ENCODE results near the gene WLS.

Gene WLS

GRCh38 chr1:68111519-68112436, 120.5 kb downstream of the WLS start:
- TF ChIP-seq ZNF274 (IDR thresholded peaks at IDR 0.05; ENCODE audit: low read depth, low read length) = no peak
- no peak overlapping the region for H3K4me3 ChIP-seq (ENCODE audit: low read length)

- H3K4me3 ChIP-seq (ENCODE audit: low read length) = no peak overlapping the region
- TF ChIP-seq ZNF274 (IDR thresholded peaks at IDR 0.05; ENCODE audit: low read depth, low read length) = no peak
Measured at GRCh38 chr1:68107771-68108170, 124.6 kb downstream of the WLS start.

GRCh38 chr1:68103884-68104554, 128.3 kb downstream of the WLS start:
- TF ChIP-seq ZNF274 (IDR thresholded peaks at IDR 0.05; ENCODE audit: low read depth, low read length) = no peak
- no peak overlapping the region for H3K4me3 ChIP-seq (ENCODE audit: low read length)

- TF ChIP-seq ZNF274 (IDR thresholded peaks at IDR 0.05; ENCODE audit: low read depth, low read length) = no peak
- no peak overlapping the region for H3K4me3 ChIP-seq (ENCODE audit: low read length)
Measured at GRCh38 chr1:68103011-68103545, 129.2 kb downstream of the WLS start.

- no peak for TF ChIP-seq ZNF274 (IDR thresholded peaks at IDR 0.05; ENCODE audit: low read depth, low read length)
Measured at GRCh38 chr1:68101829-68102228, 130.5 kb downstream of the WLS start.

GRCh38 chr1:68100571-68100970, 131.8 kb downstream of the WLS start:
- no peak for TF ChIP-seq ZNF274 (IDR thresholded peaks at IDR 0.05; ENCODE audit: low read depth, low read length)
- H3K4me3 ChIP-seq (ENCODE audit: low read length) = no peak overlapping the region

More at GRCh38 chr1:68101829-68102228, 130.5 kb downstream of the WLS start:
- no peak overlapping the region for H3K4me3 ChIP-seq (ENCODE audit: low read length)

GRCh38 chr1:68093737-68094136, 138.6 kb downstream of the WLS start:
- no peak overlapping the region for H3K4me3 ChIP-seq (ENCODE audit: low read length)
- TF ChIP-seq ZNF274 (IDR thresholded peaks at IDR 0.05; ENCODE audit: low read depth, low read length) = no peak

- no peak for TF ChIP-seq ZNF274 (IDR thresholded peaks at IDR 0.05; ENCODE audit: low read depth, low read length)
- H3K4me3 ChIP-seq (ENCODE audit: low read length) = no peak overlapping the region
Measured at GRCh38 chr1:68087184-68087583, 145.1 kb downstream of the WLS start.

GRCh38 chr1:68085752-68086151, 146.6 kb downstream of the WLS start:
- TF ChIP-seq ZNF274 (IDR thresholded peaks at IDR 0.05; ENCODE audit: low read depth, low read length) = no peak
- no peak overlapping the region for H3K4me3 ChIP-seq (ENCODE audit: low read length)

GRCh38 chr1:68083686-68084085, 148.6 kb downstream of the WLS start:
- H3K4me3 ChIP-seq (ENCODE audit: low read length) = no peak overlapping the region
- no peak for TF ChIP-seq ZNF274 (IDR thresholded peaks at IDR 0.05; ENCODE audit: low read depth, low read length)

GRCh38 chr1:68081775-68082283, 150.5 kb downstream of the WLS start:
- no peak overlapping the region for H3K4me3 ChIP-seq (ENCODE audit: low read length)
- TF ChIP-seq ZNF274 (IDR thresholded peaks at IDR 0.05; ENCODE audit: low read depth, low read length) = no peak

- H3K4me3 ChIP-seq (ENCODE audit: low read length) = no peak overlapping the region
- TF ChIP-seq ZNF274 (IDR thresholded peaks at IDR 0.05; ENCODE audit: low read depth, low read length) = no peak
Measured at GRCh38 chr1:68078647-68079046, 153.7 kb downstream of the WLS start.
